ENCODE measurements around the gene SLC22A5. TPM values are rescaled to one million over a fixed set of nuclear protein-coding genes. Genes with fewer than 3 reads are reported as not detected.

The SLC22A5 gene
- total RNA-seq, 1 experiment from 2014 or later: 3.6 TPM

DNA sequence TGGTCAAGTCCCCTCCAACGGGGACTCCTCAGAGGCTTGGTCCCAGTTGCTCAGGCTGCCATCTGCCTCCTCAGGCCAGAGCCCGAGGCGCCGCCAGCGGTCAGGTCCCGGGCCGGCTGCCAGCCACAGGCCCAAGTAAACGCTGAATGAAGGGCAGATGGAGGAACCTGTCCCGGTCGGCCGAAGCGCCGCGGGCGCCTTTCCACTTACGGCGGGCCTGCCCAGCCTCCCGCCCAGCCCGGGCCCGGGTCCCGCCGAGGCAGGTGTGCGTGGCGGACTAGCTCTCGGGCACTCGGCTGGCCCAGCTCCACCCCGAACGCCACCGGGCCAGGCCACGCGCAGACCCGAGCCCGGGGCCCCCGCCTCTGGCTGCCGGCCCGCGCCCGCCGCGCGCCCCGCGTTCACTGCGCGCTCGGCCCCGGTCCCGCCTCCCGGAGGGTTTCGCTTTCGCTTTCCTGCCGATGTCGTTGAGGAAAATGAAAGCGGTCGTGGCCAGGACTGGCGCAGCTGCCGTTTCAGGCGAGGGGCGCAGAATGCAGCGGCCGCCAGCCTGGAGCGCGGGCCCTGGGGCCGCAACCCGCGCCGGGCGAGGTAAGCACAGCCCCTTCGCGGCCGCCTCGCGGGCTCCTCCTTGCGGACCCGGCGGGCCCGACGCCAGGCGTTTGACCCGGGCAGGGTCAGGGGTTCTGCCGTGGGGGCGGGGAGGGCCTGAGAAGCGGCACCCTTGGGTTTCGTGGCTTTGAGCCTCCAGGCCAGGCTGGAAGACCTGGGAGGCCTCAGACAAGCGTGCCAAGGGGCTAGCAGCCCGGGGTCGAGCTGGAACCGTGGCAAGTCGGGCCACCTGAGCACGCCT is 41.2 kb downstream of the SLC22A5 start:
- DNase-seq (ENCODE audit: low spot score): peak; percentile 88
- peaks cover 4% of the 10 kb centered on the region; the same call in 1 of the 2 replicates for H3K9me3 Mint-ChIP-seq
- H3K4me1 Mint-ChIP-seq: peaks cover 8% of the 10 kb centered on the region
- H3K4me3 Mint-ChIP-seq: peak overlapping the region; percentile 70
- H3K36me3 Mint-ChIP-seq: no peaks in the 10 kb centered on the region
- ChIA-PET CTCF (interaction anchor here (0.6 to 2.8 kb wide), 27 partner anchors 10 to 444 kb away, joined by 3 to 29 read pairs (median 4); partner anchors contain the start of genes CCNI2, IRF1, P4HA2 and SLC22A4), POLR2A (interaction anchor here (0.7 to 1.5 kb wide), 4 partner anchors 79 to 230 kb away, joined by 3 to 5 read pairs (median 3); partner anchors contain the start of gene IRF1)
- peaks cover 5% of the 10 kb centered on the region for H3K27me3 Mint-ChIP-seq (ENCODE audit: low read depth)
- H3K27ac Mint-ChIP-seq: peak overlapping the region; percentile 32; the same call in 1 of the 2 replicates
- peak; percentile 98 for ATAC-seq
- TF ChIP-seq NR2C2 (CRISPR knock-in tag; IDR thresholded peaks at IDR 0.05): 0 out of 2 replicates have a peak, but pooled peaks have one; percentile 24
- no peak for TF ChIP-seq NFYB (CRISPR knock-in tag; conservative IDR thresholded peaks at IDR 0.05; ENCODE audit: low read depth)
- TF ChIP-seq, protein P1, sequence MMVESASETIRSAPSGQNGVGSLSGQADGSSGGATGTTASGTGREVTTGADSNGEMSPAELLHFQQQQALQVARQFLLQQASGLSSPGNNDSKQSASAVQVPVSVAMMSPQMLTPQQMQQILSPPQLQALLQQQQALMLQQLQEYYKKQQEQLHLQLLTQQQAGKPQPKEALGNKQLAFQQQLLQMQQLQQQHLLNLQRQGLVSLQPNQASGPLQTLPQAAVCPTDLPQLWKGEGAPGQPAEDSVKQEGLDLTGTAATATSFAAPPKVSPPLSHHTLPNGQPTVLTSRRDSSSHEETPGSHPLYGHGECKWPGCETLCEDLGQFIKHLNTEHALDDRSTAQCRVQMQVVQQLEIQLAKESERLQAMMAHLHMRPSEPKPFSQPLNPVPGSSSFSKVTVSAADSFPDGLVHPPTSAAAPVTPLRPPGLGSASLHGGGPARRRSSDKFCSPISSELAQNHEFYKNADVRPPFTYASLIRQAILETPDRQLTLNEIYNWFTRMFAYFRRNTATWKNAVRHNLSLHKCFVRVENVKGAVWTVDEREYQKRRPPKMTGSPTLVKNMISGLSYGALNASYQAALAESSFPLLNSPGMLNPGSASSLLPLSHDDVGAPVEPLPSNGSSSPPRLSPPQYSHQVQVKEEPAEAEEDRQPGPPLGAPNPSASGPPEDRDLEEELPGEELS (CRISPR knock-in tag; IDR thresholded peaks at IDR 0.05): no peak; the same call in 1 of the 2 replicates
- peak; percentile 90 for TF ChIP-seq KAT7 (CRISPR knock-in tag; IDR thresholded peaks at IDR 0.05; ENCODE audit: borderline replicate concordance)
- peak; percentile 72 for TF ChIP-seq ESRRA (CRISPR knock-in tag; IDR thresholded peaks at IDR 0.05; ENCODE audit: borderline replicate concordance)
- TF ChIP-seq EMX1 (CRISPR knock-in tag; IDR thresholded peaks at IDR 0.05): no peak
- no peak for TF ChIP-seq JUN (CRISPR knock-in tag; IDR thresholded peaks at IDR 0.05)
- no peak for TF ChIP-seq JAZF1 (CRISPR knock-in tag; IDR thresholded peaks at IDR 0.05)
- peak; percentile 69; the same call in 1 of the 2 replicates for TF ChIP-seq FOXP1 (CRISPR knock-in tag; IDR thresholded peaks at IDR 0.05; ENCODE audit: borderline replicate concordance)
- peak; percentile 56 for TF ChIP-seq CTCF (IDR thresholded peaks at IDR 0.05)
- no peak for TF ChIP-seq ETV6 (CRISPR knock-in tag; IDR thresholded peaks at IDR 0.05)
- peak; percentile 90; the same call in 1 of the 2 replicates for TF ChIP-seq IRF2 (CRISPR knock-in tag; IDR thresholded peaks at IDR 0.05; ENCODE audit: borderline replicate concordance, low read depth)
- TF ChIP-seq ZNF232 (CRISPR knock-in tag; IDR thresholded peaks at IDR 0.05): no peak
- no peak for TF ChIP-seq ATF3 (CRISPR knock-in tag; conservative IDR thresholded peaks at IDR 0.05)
- no peak for TF ChIP-seq ZNF263 (CRISPR knock-in tag; IDR thresholded peaks at IDR 0.05; ENCODE audit: low read depth)
- TF ChIP-seq, protein P2, sequence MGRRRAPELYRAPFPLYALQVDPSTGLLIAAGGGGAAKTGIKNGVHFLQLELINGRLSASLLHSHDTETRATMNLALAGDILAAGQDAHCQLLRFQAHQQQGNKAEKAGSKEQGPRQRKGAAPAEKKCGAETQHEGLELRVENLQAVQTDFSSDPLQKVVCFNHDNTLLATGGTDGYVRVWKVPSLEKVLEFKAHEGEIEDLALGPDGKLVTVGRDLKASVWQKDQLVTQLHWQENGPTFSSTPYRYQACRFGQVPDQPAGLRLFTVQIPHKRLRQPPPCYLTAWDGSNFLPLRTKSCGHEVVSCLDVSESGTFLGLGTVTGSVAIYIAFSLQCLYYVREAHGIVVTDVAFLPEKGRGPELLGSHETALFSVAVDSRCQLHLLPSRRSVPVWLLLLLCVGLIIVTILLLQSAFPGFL (CRISPR knock-in tag; IDR thresholded peaks at IDR 0.05; ENCODE audit: borderline replicate concordance): peak; percentile 69; the same call in 1 of the 2 replicates
- TF ChIP-seq, protein P3, sequence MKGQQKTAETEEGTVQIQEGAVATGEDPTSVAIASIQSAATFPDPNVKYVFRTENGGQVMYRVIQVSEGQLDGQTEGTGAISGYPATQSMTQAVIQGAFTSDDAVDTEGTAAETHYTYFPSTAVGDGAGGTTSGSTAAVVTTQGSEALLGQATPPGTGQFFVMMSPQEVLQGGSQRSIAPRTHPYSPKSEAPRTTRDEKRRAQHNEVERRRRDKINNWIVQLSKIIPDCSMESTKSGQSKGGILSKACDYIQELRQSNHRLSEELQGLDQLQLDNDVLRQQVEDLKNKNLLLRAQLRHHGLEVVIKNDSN (CRISPR knock-in tag; IDR thresholded peaks at IDR 0.05): no peak
- no peak for TF ChIP-seq CBFB (CRISPR knock-in tag; IDR thresholded peaks at IDR 0.05; ENCODE audit: low read depth)
- no peak for TF ChIP-seq NR3C1 (CRISPR knock-in tag; conservative IDR thresholded peaks at IDR 0.05; ENCODE audit: low read depth)
- TF ChIP-seq NR1H2 (CRISPR knock-in tag; IDR thresholded peaks at IDR 0.05): no peak
- TF ChIP-seq TEAD4 (CRISPR knock-in tag; IDR thresholded peaks at IDR 0.05): no peak
- TF ChIP-seq ATF2 (CRISPR knock-in tag; IDR thresholded peaks at IDR 0.05; ENCODE audit: borderline replicate concordance, low read depth): no peak
- TF ChIP-seq ARID4B (CRISPR knock-in tag; IDR thresholded peaks at IDR 0.05; ENCODE audit: borderline replicate concordance): no peak

Data from WTC11 (cell line).